Kidney (tissue), 14 donors: Measurements from ENCODE around the gene HSD17B12. TPM values are rescaled to one million over a fixed set of nuclear protein-coding genes. Genes with fewer than 3 reads are reported as not detected.

Source experiments
- DNase-seq, 5 donors: peaks; one replicate each; pipeline ENCODE4 v3.0.0-alpha.2; 2013 to 2020
- FAIRE-seq: peaks from 2 replicates; lab custom pipeline; 2012; peaks lifted over from hg19 to GRCh38; lab: Jason Lieb, UNC
- H3K27ac ChIP-seq, 2 donors: one replicate each; pipeline ENCODE4 v1.7.0; 2013; ENCODE audit warnings: low read depth in 2 of 2, low read length in 2 of 2, inconsistent platforms in 1 of 2
- H3K27me3 ChIP-seq: one replicate; pipeline ENCODE4 v1.7.1; 2013; ENCODE audit warnings: low read length, inconsistent platforms; ENCODE audit not compliant: control insufficient read depth, insufficient read depth
- H3K36me3 ChIP-seq, 3 donors: one replicate each; pipeline versions ENCODE4 v1.7.0 to v1.7.1; 2013; ENCODE audit warnings: low read length in 3 of 3, control low read depth in 1 of 3, inconsistent platforms in 1 of 3; ENCODE audit not compliant: insufficient read depth in 3 of 3, control insufficient read depth in 2 of 3
- H3K4me1 ChIP-seq, 3 donors: one replicate each; pipeline versions ENCODE4 v1.7.0 to v1.7.1; 2013; ENCODE audit warnings: low read length in 3 of 3, inconsistent platforms in 1 of 3, low read depth in 1 of 3; ENCODE audit not compliant: control insufficient read depth in 2 of 3, insufficient read depth in 2 of 3
- H3K4me3 ChIP-seq, 3 donors: one replicate each; pipeline versions ENCODE4 v1.7.0 to v1.8.1; 2013; ENCODE audit warnings: low read length in 3 of 3, control low read depth in 1 of 3, inconsistent platforms in 1 of 3
- H3K9ac ChIP-seq, 3 donors: one replicate each; pipeline versions ENCODE4 v1.7.0 to v1.7.1; 2013; ENCODE audit warnings: low read length in 3 of 3, control low read depth in 1 of 3, inconsistent platforms in 1 of 3
- H3K9me3 ChIP-seq, 3 donors: one replicate each; pipeline versions ENCODE4 v1.7.0 to v1.7.1; 2013; ENCODE audit warnings: low read length in 3 of 3, control low read depth in 1 of 3, inconsistent platforms in 1 of 3; ENCODE audit not compliant: control insufficient read depth in 2 of 3, insufficient read depth in 1 of 3
- intact Hi-C: fragments of 100-400 bp; cut with DNase I; formaldehyde crosslinking; loops from one replicate; pipeline ENCODE4 v1.11.1; 2022
- polyA plus RNA-seq: library from polyadenylated mRNA; stranded (reverse); fragments of 350-450 nt; fragmentation: Illumina TruSeq; extraction: RNeasy Lipid Tissue Mini Kit (QIAGEN cat#74804); gene quantifications from one replicate; pipeline ENCODE4 v1.2.3, GENCODE V29; 2014; ENCODE audit warnings: low read depth, low replicate concordance; ENCODE audit not compliant: insufficient read depth
- total RNA-seq: library from RNA; stranded (reverse); fragmentation: NEBNext Ultra II Directional; extraction: Animal tissue kit (Norgen Biotek cat#: 25700); gene quantifications from one replicate; pipeline ENCODE4 v1.2.1, GENCODE V29; 2021
- TF ChIP-seq, protein P1 (sequence below): IDR thresholded peaks from 3 replicates; pipeline ENCODE4 v1.5.1; 2012; ENCODE audit warnings: mild to moderate bottlenecking, moderate library complexity, borderline replicate concordance; ENCODE audit not compliant: insufficient read depth; ENCODE audit errors: extremely low read depth
- donor health status: control.
- donor health status: control.
- donor health status: control.
- donor health status: control.
- donor health status: control.
- donor health status: DM: yes; HTN: yes; CAD: no.
- donor health status: Normal renal cell carcinoma (clear cell type).

The HSD17B12 gene
- total and polyA plus RNA-seq, 2 donors from 2014 or later, result 76.9 to 100 TPM

DNA sequence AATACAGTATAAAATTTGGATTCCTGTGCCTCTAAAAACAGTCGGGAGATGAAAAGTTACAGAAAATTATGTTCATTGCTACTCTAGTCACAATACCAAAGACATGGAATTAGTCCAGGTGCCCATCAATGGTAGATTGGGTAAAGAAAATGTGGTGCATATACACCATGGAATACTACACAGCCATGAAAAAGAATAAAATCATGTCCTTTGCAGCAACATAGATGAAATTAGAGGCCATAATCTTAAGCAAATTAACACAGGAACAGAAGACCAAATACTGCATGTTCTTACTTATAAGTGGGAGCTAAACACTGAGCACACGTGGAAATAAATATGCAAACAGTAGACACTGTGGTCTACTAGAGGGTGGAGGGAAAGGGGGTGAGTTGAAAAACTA is 67.6 kb downstream of the HSD17B12 start:
- Histone ChIP-seq H3K9me3 (no peaks in the 10 kb centered on the region), H3K36me3 (no peaks in the 10 kb centered on the region), H3K27me3 (no peaks in the 10 kb centered on the region), H3K4me3 (no peak overlapping the region), H3K4me1 (no peaks in the 10 kb centered on the region), H3K9ac (no peak overlapping the region), H3K27ac (no peak overlapping the region)
- FAIRE-seq, result no peak
- intact Hi-C loops, result no loop called here
- DNase-seq, result no peak
- TF ChIP-seq, protein P1, sequence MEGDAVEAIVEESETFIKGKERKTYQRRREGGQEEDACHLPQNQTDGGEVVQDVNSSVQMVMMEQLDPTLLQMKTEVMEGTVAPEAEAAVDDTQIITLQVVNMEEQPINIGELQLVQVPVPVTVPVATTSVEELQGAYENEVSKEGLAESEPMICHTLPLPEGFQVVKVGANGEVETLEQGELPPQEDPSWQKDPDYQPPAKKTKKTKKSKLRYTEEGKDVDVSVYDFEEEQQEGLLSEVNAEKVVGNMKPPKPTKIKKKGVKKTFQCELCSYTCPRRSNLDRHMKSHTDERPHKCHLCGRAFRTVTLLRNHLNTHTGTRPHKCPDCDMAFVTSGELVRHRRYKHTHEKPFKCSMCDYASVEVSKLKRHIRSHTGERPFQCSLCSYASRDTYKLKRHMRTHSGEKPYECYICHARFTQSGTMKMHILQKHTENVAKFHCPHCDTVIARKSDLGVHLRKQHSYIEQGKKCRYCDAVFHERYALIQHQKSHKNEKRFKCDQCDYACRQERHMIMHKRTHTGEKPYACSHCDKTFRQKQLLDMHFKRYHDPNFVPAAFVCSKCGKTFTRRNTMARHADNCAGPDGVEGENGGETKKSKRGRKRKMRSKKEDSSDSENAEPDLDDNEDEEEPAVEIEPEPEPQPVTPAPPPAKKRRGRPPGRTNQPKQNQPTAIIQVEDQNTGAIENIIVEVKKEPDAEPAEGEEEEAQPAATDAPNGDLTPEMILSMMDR, result no peak

DNA sequence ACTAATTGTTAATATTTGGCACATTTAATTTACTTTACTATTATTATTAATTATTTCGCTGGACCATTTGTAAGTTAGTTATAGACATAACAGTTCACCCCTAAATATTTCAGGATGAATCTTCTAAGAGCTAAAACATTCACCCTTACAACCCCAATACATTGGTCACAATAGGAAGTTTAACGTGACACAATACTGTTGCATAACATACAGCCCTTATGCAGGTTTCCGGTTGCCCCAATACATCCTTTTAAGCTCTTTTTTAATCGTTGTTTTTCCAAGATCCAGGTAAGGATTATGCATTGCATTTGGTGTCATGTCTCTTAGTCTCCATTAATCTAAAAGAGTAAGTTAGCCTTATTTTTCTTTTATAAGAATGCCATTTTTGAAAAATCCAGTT is 71.2 kb downstream of the HSD17B12 start:
- no peak for FAIRE-seq
- intact Hi-C loops, result no loop called here
- Histone ChIP-seq H3K27me3 (no peaks in the 10 kb centered on the region), H3K9ac (no peak overlapping the region), H3K4me3 (no peak overlapping the region), H3K9me3 (no peaks in the 10 kb centered on the region), H3K36me3 (peaks cover 0 to 8% (median 0%) of the 10 kb centered on the region in 3 donors), H3K4me1 (no peaks in the 10 kb centered on the region), H3K27ac (no peak overlapping the region)
- DNase-seq, result no peak
- TF ChIP-seq, protein P1, result no peak

DNA sequence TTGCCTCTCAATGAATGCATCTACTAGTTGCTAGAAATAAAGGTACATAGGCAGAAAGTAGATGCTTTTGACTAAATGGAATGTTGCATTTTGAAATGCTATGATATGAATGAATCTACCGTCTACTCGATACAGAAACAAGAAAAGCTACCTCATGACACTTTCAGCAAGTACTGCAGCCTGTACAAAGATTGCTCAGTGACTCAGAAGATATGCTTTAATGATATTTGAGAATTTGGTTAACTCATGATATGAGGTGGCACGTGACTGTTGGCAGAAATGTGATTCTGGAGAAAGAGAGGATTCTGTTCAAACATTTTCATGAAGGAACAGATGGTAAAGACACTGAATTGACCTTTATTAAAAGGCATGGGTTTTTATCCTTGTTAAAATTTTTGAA is 76.0 kb downstream of the HSD17B12 start:
- H3K9ac ChIP-seq, result no peak overlapping the region
- FAIRE-seq (no peak), DNase-seq (no peak)
- no peaks in the 10 kb centered on the region for H3K9me3 ChIP-seq
- no peaks in the 10 kb centered on the region for H3K4me1 ChIP-seq
- peaks cover 0 to 8% (median 3%) of the 10 kb centered on the region in 3 donors for H3K36me3 ChIP-seq
- TF ChIP-seq, protein P1, result no peak
- H3K27ac ChIP-seq, result no peak overlapping the region
- no peaks in the 10 kb centered on the region for H3K27me3 ChIP-seq
- intact Hi-C loops, result no loop called here
- H3K4me3 ChIP-seq, result no peak overlapping the region

DNA sequence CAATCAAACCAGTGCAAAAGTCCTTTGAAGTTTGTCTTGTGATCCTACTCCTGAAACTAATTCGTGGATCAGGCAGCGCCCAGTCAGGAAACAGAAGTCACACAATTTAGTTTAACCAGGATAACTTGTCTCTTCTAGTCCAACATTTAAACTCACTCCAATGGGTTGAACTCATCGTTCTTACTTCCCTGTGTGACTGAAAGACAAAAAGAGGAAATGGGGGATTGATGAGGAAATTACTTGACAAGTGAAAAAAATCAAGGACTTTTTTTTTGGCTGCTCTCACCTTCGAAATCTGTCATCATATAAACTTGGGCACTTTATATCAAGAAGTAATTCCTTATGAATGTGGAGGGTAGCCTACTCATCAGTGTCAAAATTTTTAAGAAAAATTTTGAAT is 78.4 kb downstream of the HSD17B12 start:
- intact Hi-C loops, result no loop called here
- no peak for FAIRE-seq

More for the DNA sequence above, 78.4 kb downstream of the HSD17B12 start:
- Histone ChIP-seq H3K4me1 (no peaks in the 10 kb centered on the region), H3K27ac (no peak overlapping the region), H3K36me3 (peaks cover 0 to 8% (median 3%) of the 10 kb centered on the region in 3 donors), H3K9ac (no peak overlapping the region), H3K9me3 (no peaks in the 10 kb centered on the region), H3K4me3 (no peak overlapping the region), H3K27me3 (no peaks in the 10 kb centered on the region)
- no peak for DNase-seq
- TF ChIP-seq, protein P1, result no peak
